DMS79 treated with DMSO at 0.1 percent for 48 hours (cell line): Measurements from ENCODE around the gene KRTAP12-3.
"Not testable (repeated sequence)": the region's sequence is repeated elsewhere in the genome, so short reads cannot be mapped to it uniquely, and the experiment has no call there.

Experiments
- DNase-seq: peaks from one replicate; lab custom pipeline; 2025; lab: John Stamatoyannopoulos, UW

KRTAP12-3 gene

GRCh38 chr21:44685050-44685449 lies 27.3 kb downstream of the KRTAP12-3 start:
- DNase-seq, result not testable (repeated sequence)

DNA sequence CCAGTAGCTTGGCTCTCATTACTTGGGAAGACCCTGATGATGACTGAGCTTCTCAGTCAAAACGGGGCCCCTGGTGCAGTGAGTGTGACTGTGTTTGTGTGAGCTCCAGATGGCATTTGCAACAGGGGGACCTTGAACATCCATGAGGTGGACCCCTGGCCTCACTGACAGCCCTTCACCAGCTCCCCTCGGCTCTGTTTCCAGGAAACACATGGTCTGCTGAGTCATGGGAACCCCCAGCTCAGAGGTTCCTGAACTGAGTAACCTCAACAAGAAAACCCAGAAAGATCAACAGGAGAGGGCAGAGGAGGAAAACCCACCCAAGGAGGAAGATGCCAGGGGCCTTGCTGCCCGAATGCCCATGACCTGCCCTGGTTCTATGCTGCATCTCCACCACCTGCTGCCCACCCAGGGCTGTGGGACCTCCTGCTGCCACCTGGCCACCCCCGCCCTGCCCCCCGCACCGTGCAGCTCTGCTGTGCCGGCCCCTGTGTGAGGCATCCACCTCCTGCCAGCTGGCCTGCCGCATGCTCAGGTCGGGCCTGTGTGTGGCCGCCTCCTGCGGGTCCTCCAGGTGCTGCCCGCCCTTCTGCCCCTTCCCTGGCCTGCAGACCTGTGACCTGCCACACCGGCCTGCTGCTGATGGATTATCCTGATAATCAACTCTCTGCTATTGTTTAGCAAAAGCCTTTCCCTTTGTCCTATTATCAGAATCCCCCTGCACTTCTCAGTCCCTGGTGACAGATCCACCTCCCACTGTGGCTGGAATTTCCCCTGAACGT lies 28.5 kb downstream of the KRTAP12-3 start:
- no peak for DNase-seq

- DNase-seq, result peak; percentile 41
Observed at GRCh38 chr21:44686843-44687561, 29.3 kb downstream of the KRTAP12-3 start.

GRCh38 chr21:44687671-44688070 lies 29.9 kb downstream of the KRTAP12-3 start:
- peak; percentile 80 for DNase-seq

DNA sequence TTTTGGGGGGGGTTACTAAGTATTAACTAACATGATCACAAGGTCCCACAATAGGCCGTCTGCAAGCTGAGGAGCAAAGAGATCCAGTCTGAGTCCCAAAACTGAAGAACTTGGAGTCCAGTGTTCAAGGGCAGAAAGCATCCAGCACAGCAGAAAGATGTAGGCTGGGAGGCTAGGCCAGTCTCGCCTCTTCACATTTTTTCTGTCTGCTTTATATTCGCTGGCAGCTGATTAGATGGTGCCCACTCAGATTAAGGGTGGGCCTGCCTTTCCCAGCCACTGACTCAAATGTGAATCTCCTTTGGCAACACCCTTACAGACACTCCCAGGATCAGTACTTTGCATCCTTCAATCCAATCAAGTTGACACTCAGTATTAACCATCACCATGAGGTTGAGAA lies 32.0 kb downstream of the KRTAP12-3 start:
- not testable (repeated sequence) for DNase-seq

DNA sequence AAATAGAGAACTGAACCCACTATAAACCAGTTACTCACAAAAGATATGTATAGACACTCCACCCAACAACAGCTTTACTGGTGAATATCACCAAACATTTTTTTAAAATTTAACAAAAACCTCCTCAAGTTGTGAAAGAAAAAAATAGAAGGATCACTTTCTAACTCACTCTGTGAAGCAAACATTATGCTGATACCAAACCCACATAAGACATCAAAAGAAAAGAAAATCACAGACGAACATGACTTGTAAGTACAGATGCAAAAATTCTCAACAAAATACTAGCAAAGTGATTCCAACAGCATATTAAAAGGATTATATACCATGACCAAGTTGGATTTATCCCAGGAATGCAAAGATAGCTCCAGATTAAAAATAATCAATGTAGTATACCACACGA lies 34.0 kb downstream of the KRTAP12-3 start:
- DNase-seq, result no peak

DNA sequence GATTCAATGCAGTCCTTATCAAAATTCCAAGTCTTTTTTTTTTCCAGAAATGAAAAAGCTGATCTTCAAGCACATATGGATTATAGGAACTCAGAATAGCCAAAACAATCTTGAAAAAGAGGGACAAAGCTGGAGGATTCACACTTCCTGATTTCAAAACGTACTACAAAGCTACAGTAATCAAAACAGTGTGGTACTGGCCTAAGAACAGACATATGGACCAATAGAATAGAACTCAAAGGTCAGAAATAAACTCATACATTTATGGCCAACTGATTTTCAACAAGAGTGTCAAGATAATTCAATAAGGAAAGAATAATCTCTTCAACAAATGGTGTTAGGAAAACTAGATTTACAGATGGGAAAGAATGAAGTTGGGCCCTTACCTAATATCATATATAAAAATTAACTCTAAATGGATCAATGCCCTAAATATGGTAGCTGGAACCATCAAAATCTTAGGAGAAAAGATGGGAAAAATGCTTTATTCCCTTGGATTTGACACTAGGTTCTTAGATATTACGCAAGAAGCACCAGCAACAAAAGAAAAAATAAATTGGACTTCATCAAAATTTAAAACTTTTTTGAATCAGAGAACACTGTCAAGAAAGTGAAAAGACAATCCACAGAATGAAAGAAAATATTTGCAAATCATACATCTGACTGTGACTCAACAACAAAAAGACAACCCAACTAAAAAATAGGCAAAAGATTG lies 35.2 kb downstream of the KRTAP12-3 start:
- DNase-seq, result no peak

DNA sequence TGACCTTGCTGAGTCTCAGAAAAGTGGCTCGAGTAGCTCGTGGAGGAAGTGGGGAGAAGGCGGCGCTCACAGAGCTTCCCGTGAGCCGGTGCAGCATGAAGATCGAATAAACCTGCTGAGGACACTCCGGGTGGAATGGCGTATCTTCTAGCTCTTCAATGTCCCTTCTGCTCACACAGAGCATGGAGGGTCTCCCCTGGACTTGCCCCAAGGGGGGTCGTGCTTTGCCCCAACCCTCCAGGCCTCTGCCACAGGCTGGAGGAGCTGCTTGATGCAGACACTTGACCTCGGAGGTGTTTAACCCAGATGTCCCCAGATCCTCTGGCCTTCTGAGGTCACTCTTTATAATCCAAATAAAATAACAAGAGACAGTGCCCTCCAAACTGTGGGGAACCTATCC lies 37.0 kb downstream of the KRTAP12-3 start:
- no peak for DNase-seq

DNA sequence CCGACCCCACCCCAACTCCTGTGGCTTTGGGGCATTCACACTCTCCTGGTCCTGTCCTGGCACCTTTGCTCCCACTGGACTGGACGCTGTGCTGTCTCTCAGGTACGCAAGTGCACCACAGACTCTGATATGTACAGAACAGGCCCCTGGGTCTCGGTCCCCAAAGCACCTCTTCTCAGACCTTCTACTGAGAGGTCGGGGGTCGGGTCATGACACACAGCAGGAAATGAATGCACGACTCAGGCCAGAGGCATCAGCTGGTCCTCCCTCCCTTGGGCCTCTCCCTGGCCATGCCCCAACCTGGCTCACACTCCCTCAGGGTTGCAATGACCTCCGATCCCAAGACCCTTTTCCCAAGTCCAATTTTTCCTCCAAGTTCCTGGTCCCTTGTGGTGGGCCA lies 37.5 kb downstream of the KRTAP12-3 start:
- DNase-seq, result no peak

- DNase-seq, result no peak
Observed at GRCh38 chr21:44695641-44696040, 37.9 kb downstream of the KRTAP12-3 start.

DNA sequence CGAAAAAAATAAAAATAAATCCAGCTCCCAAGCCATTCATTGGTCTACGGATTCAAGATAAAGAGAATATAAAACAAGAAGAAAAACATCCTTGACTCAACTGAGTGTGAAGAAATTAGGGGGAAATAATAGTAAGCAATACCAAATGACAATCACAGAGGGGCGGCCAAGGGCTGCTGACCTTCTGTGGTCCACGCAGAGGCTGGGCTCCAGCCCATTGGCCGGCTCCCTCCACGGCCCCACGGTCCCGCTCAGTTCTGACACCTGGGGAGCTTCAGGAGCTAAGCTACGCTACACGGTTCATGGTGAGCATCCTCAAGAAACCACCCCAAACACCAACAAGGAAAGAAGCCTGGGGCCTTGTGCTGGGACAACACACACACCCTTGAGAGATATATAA lies 38.8 kb downstream of the KRTAP12-3 start:
- DNase-seq, result no peak

DNA sequence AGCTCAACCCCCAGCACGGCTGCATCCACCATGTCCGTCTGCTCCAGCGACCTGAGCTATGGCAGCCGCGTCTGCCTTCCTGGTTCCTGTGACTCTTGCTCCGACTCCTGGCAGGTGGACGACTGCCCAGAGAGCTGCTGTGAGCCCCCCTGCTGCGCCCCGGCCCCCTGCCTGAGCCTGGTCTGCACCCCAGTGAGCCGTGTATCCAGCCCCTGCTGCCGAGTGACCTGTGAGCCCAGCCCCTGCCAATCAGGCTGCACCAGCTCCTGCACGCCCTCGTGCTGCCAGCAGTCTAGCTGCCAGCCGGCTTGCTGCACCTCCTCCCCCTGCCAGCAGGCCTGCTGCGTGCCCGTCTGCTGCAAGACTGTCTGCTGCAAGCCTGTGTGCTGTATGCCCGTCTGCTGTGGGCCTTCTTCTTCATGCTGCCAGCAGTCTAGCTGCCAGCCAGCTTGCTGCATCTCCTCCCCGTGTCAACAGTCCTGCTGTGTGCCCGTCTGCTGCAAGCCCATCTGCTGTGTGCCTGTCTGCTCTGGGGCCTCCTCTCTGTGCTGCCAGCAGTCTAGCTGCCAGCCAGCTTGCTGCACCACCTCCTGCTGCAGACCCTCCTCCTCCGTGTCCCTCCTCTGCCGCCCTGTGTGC lies 39.6 kb downstream of the KRTAP12-3 start, which contains the start of gene KRTAP10-12:
Gene KRTAP10-12, plus strand, starts transcription at position 1 of the 639 bp plus-strand sequence. Its CDS starts 30 bp downstream, at position 31.
- not testable (repeated sequence) for DNase-seq

GRCh38 chr21:44697811-44698734 lies 40.3 kb downstream of the KRTAP12-3 start:
- no peak for DNase-seq

- DNase-seq, result no peak
Observed at GRCh38 chr21:44699502-44700001, 41.8 kb downstream of the KRTAP12-3 start.

GRCh38 chr21:44700101-44701022 lies 42.6 kb downstream of the KRTAP12-3 start:
- DNase-seq, result no peak

- no peak for DNase-seq
Observed at GRCh38 chr21:44701023-44701400, 43.3 kb downstream of the KRTAP12-3 start.

DNA sequence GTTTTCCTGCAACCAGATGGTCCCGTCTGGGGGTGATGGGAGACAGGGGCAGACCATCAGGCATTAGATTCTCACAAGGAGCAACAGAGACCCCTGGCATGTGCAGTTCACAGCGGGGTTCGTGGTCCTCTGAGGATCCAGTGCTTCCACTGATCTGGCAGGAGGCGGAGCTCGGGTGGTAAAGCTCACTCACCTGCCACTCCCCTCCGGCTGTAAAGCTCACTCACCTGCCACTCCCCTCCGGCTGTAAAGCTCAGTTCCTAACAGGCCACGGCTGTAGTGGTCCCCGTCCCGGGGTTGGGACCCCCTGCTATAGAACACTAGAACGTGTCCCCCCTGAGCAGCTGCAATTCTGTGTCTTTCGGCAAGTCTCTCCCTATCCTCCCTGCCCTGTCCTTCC lies 43.8 kb downstream of the KRTAP12-3 start:
- DNase-seq, result no peak

- DNase-seq, result no peak
Observed at GRCh38 chr21:44702111-44702972, 44.6 kb downstream of the KRTAP12-3 start.
